ENCODE results near the gene GALK1. TPM values are rescaled to one million over a fixed set of nuclear protein-coding genes. Genes with fewer than 3 reads are reported as not detected.
A peak's percentile ranks its signal among the peaks of the same experiment; 100 is the strongest.

Gene GALK1
- total and polyA plus RNA-seq, 2 of the 13 experiments (the other 11 are each of a cell fraction or from before 2014, with no cell fraction given), result 59.9 to 93.6 TPM

- TF ChIP-seq HOXA9 (CRISPR knock-in tag; IDR thresholded peaks at IDR 0.05; ENCODE audit: borderline replicate concordance), result 0 out of 2 replicates have a peak, but pooled peaks have one; percentile 10
- TF ChIP-seq ZFYVE20 (CRISPR knock-in tag; IDR thresholded peaks at IDR 0.05; ENCODE audit: borderline replicate concordance, low read depth), result no peak
- TF ChIP-seq ZNF891 (CRISPR knock-in tag; IDR thresholded peaks at IDR 0.05), result no peak
- TF ChIP-seq ZNF576 (CRISPR knock-in tag; IDR thresholded peaks at IDR 0.05), result no peak
- TF ChIP-seq ONECUT2 (CRISPR knock-in tag; IDR thresholded peaks at IDR 0.05), result no peak
- TF ChIP-seq TSC22D2 (CRISPR knock-in tag; IDR thresholded peaks at IDR 0.05; ENCODE audit: borderline replicate concordance), result no peak
- TF ChIP-seq RBFOX2 (IDR thresholded peaks at IDR 0.05; ENCODE audit: low read depth, low read length), result peak; percentile 44; the same call in 1 of the 2 replicates
- no peak for TF ChIP-seq TCF12 (IDR thresholded peaks at IDR 0.05)
- TF ChIP-seq TCF12 (CRISPR knock-in tag; IDR thresholded peaks at IDR 0.05), result no peak
- no peak for TF ChIP-seq FOXK1 (CRISPR knock-in tag; IDR thresholded peaks at IDR 0.05; ENCODE audit: borderline replicate concordance, low read depth)
- TF ChIP-seq NFYB (CRISPR knock-in tag; IDR thresholded peaks at IDR 0.05), result no peak
- 0 out of 2 replicates have a peak, but pooled peaks have one; percentile 30 for TF ChIP-seq GTF3A (CRISPR knock-in tag; conservative IDR thresholded peaks at IDR 0.05)
- TF ChIP-seq NR2F2 (IDR thresholded peaks at IDR 0.05; ENCODE audit: borderline replicate concordance, low read depth), result no peak; the same call in 1 of the 2 replicates
Observed at GRCh38 chr17:75755205-75755901, 9.6 kb downstream of the GALK1 start (continued).

All from HepG2 (cell line).